HL-60 (cell line): ENCODE data around the gene IL1RAPL1.

ENCODE experiments used
- DNase-seq, 2 experiments: peaks; one replicate each; pipeline ENCODE4 v3.0.0-alpha.2; 2010 to 2020; ENCODE audit warnings: low read depth in 1 of 2, low spot score in 1 of 2
- H3K27ac ChIP-seq: fragments of 250-450 bp; sonication (Bioruptor Pico); replicated peaks from 2 replicates; pipeline ENCODE4 v1.5.1; 2020; ENCODE audit warnings: mild to moderate bottlenecking, moderate library complexity
- H3K27me3 ChIP-seq: fragments of 250-450 bp; sonication (Bioruptor Pico); 2 replicates; pipeline ENCODE4 v1.5.1; 2021; ENCODE audit warnings: mild to moderate bottlenecking, moderate library complexity; ENCODE audit not compliant: insufficient read depth, poor library complexity, severe bottlenecking
- H3K4me3 ChIP-seq: replicated peaks from 2 replicates; pipeline ENCODE4 v1.5.1; 2011; ENCODE audit warnings: mild to moderate bottlenecking, control low read depth, low read length; ENCODE audit not compliant: insufficient read depth
- GABPA ChIP-seq: IDR thresholded peaks from 2 replicates; pipeline ENCODE4 v1.6.1; 2012; ENCODE audit warnings: low read depth
- POLR2AphosphoS5 ChIP-seq: IDR thresholded peaks from 2 replicates; pipeline ENCODE4 v1.6.1; 2012; ENCODE audit warnings: low read depth
- SPI1 ChIP-seq: IDR thresholded peaks from 2 replicates; pipeline ENCODE4 v1.6.1; 2012; ENCODE audit warnings: low read depth, mild to moderate bottlenecking, borderline replicate concordance
- TF ChIP-seq, protein P1 (sequence below): IDR thresholded peaks from one replicate; pipeline ENCODE4 v1.5.1; 2011; ENCODE audit warnings: low read length, control low read depth, inconsistent platforms; ENCODE audit not compliant: insufficient read depth
- TF ChIP-seq, protein P2 (sequence below): IDR thresholded peaks from 2 replicates; pipeline ENCODE4 v1.6.1; 2012; ENCODE audit warnings: low read depth; ENCODE audit not compliant: insufficient replicate concordance

The IL1RAPL1 gene

DNA sequence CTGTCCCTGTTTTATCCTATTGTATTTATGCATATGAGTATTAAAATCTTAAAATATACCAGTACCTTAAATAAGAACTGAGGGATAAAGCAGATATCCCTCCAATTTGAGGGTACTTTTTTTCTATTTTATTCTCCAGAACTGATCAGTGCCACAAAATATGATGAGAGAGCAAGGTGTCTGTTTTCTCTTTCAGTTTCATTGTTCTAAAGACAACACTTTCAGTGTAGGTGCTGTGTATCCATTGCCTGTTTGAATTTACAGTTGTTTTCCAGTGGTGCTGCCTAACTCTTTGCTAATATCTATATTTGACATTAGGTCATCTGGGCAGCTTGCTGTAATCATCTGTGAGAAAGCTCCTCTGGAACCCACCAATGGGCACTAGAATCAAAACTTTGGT, 394.7 kb downstream of the IL1RAPL1 start:
- Histone ChIP-seq H3K27me3 (no peaks in the 10 kb centered on the region), H3K4me3 (no peak overlapping the region), H3K27ac (no peak overlapping the region)
- TF ChIP-seq SPI1 = no peak
- no peak for TF ChIP-seq POLR2AphosphoS5
- TF ChIP-seq, protein P1, sequence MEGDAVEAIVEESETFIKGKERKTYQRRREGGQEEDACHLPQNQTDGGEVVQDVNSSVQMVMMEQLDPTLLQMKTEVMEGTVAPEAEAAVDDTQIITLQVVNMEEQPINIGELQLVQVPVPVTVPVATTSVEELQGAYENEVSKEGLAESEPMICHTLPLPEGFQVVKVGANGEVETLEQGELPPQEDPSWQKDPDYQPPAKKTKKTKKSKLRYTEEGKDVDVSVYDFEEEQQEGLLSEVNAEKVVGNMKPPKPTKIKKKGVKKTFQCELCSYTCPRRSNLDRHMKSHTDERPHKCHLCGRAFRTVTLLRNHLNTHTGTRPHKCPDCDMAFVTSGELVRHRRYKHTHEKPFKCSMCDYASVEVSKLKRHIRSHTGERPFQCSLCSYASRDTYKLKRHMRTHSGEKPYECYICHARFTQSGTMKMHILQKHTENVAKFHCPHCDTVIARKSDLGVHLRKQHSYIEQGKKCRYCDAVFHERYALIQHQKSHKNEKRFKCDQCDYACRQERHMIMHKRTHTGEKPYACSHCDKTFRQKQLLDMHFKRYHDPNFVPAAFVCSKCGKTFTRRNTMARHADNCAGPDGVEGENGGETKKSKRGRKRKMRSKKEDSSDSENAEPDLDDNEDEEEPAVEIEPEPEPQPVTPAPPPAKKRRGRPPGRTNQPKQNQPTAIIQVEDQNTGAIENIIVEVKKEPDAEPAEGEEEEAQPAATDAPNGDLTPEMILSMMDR = no peak
- no peak for TF ChIP-seq GABPA
- TF ChIP-seq, protein P2, sequence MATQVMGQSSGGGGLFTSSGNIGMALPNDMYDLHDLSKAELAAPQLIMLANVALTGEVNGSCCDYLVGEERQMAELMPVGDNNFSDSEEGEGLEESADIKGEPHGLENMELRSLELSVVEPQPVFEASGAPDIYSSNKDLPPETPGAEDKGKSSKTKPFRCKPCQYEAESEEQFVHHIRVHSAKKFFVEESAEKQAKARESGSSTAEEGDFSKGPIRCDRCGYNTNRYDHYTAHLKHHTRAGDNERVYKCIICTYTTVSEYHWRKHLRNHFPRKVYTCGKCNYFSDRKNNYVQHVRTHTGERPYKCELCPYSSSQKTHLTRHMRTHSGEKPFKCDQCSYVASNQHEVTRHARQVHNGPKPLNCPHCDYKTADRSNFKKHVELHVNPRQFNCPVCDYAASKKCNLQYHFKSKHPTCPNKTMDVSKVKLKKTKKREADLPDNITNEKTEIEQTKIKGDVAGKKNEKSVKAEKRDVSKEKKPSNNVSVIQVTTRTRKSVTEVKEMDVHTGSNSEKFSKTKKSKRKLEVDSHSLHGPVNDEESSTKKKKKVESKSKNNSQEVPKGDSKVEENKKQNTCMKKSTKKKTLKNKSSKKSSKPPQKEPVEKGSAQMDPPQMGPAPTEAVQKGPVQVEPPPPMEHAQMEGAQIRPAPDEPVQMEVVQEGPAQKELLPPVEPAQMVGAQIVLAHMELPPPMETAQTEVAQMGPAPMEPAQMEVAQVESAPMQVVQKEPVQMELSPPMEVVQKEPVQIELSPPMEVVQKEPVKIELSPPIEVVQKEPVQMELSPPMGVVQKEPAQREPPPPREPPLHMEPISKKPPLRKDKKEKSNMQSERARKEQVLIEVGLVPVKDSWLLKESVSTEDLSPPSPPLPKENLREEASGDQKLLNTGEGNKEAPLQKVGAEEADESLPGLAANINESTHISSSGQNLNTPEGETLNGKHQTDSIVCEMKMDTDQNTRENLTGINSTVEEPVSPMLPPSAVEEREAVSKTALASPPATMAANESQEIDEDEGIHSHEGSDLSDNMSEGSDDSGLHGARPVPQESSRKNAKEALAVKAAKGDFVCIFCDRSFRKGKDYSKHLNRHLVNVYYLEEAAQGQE = no peak
- no peak for DNase-seq

DNA sequence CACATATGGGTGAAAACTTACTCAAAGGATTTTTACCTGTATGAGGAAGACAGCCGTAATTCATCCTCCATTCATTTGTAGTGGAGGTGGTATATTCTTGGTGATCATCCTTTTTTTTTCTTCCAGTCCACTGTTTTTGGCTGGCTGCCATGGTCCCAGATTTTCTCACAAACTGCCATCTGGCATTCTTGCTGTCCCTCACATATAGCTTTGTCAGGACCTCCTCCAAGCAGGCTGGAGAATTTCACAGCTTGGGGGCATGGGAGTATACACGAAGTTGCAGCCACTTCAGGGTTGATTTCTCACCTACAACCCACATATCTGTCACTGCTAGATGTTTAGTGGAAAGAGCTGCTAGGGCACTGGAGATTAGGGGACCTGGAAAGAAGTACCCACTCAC, 401.0 kb downstream of the IL1RAPL1 start:
- H3K4me3 ChIP-seq = no peak overlapping the region

DNA sequence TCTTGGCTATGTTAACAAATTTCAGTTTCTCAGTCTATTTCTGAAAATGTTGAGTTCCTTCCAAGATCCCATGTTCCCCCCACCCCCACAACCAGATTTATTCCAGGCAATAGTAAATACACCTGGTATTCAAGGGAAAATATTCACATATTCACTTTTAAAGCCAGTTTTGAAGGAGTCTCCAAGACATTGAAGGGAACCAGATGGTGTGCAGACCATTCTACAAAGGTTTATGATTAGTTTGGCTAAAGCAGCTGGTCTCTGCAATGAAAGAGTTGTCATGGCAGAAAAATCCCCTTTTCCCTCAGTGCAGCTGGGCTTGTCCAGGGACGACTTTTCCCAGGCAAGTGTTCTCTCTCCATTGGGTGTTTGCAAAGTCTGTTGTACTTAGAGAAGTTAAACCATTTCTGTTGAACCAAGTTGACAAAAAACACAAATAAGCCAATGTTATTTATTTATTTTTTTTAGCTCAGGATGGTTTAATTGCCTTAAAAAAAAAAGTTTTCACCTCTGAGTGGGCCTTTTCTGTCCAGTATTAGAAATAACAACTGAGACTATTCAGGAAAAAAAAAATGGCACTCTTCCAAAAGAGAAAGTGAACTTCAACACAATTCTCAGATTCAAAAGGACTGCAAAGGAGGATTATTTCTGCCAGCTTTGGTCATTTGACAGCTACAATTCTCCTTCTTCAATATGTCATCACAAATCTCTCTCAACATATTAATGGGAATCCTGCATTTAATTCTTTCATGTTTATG, 410.6 kb downstream of the IL1RAPL1 start:
- no peaks in the 10 kb centered on the region for H3K27me3 ChIP-seq
- no peak for DNase-seq
- H3K4me3 ChIP-seq = no peak overlapping the region
- TF ChIP-seq, protein P1 = no peak
- TF ChIP-seq, protein P2 = no peak
- TF ChIP-seq SPI1 = no peak
- no peak for TF ChIP-seq POLR2AphosphoS5
- no peak for TF ChIP-seq GABPA
- no peak overlapping the region for H3K27ac ChIP-seq

More for the DNA sequence above, 401.0 kb downstream of the IL1RAPL1 start:
- DNase-seq = no peak
- Histone ChIP-seq H3K27me3 (no peaks in the 10 kb centered on the region), H3K27ac (no peak overlapping the region)
- TF ChIP-seq, protein P1 = no peak
- TF ChIP-seq SPI1 (no peak), GABPA (no peak), POLR2AphosphoS5 (no peak)
- TF ChIP-seq, protein P2 = no peak
